ENCODE data around the gene TSR1.

TSR1 gene

DNA sequence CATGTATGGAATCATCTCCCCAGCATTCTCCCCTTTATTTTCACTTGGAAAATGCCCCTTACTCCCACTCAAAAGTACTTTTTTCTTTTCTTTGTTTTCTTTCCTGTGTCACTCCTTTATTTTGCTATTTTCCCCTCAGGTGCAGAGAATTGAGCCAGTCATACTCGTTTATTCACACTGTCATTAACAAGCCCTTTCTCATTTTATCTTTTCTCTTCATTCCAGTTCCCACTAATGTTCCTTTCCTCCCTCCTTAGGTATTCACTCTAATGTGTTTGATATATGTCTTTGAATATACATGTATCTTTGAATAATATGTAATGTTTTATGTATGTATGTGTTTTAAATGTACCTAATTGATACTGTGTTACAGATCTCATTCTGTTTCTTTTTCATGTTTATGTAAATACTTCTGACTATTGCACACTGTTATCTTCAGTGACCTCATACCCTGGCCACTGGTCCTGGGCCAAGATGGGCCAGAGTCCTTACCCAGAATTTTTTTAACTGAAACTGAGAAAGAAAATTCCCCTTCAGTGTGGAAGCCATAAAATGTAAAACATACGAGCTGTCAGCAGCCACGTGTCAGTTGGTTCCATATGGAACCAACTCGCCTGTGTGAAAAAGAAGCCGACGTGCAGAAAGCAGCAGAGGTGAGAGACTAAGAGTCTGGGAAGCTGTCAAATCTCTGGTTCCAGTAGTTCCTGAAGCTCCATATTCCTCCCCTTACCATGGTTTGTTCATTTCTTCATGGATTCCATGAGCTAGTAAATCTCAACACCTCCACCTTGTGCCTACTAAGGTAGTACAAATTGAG lies 26.7 kb downstream of the TSR1 start:
- TF ChIP-seq JUND (IDR thresholded peaks at IDR 0.05; ENCODE audit: low read depth), result no peak
- in situ Hi-C loops (cut with HindIII; ENCODE audit: low pct_unique_long_range_greater_than_20kb, low sequenced_read_pairs), result no loop called here
- DNase-seq (ENCODE audit: low read depth in 1 of 2, low spot score in 1 of 2), result no peak

DNA sequence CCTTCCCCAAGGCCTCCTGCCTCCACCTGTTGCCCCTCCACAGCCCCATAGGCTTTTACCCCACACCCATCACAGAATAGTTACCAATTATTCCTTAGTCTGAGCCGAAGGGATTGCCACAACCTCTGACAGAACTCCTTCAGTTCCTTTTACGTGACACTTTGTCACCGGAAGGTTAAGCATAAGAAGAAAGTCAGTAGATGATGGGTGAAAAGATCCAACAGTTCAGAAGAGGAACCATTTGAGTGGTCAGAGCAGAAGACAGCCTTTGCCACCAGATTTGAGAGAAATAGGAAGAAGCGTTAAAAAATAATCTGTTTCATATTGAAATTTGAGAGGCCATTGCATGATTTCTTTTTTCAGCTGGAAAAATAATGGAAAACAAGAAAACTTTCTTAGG lies 31.3 kb downstream of the TSR1 start:
- in situ Hi-C loops (cut with HindIII; ENCODE audit: low pct_unique_long_range_greater_than_20kb, low sequenced_read_pairs), result no loop called here
- DNase-seq (ENCODE audit: low read depth in 1 of 2, low spot score in 1 of 2), result no peak
- TF ChIP-seq JUND (IDR thresholded peaks at IDR 0.05; ENCODE audit: low read depth), result no peak

DNA sequence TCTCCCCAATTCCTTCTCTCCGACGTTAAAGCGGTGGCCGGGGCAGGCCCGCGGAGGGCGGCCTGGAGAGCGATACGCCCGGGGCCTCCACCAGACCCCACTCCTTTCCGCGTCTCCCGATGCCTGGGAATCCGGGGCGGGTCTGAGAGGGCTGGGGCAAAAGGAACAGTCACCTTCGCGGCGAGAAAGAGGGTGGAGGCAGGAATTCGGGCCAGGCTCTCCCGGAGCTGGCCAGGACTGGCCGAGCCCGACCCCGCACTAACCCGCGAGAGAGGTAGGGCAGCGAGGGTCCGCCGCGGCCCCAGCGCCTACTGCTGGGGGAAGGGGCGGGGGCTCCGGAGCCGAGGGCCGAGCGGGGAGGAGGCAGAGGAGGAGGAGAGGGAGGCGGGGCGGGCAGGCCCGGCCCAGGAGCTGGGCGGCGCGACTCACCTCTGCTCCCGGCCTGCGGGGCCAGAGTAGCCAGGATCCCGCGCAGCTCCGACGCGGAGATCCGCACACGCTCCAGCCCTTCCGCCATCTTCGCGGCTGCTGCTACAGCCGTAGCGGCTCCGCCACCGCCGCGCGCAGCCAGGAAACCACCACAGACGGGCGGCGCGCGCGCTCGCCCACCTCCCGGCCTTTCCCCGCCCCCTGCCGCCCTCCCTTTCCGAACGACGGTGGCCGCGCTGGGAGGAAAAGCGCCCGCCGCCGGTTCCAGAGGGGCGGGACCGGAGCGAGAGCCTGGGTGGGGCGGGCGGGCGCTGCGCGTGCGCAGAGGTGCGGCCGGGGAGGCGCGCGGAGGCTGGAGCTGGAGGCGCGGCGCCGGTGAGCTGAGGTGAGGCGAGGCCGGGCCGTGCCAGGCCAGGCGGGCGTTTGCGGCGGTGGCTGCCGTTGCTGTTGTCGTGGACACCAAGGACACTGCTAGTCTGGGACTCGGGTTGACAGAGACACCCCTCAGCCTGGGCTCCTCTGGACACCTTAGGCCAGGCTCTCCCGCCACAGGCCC lies 32.8 kb downstream of the TSR1 start, which contains the start of the genes SMG6 and SRR:
SMG6 (minus strand) TSS at position 582 of the 985 bp plus-strand sequence; CDS start at position 517, 65 bp downstream.
SRR (plus strand) TSS at position 747 of the 985 bp plus-strand sequence. CDS start 11,611 bp downstream, outside the sequence.
- in situ Hi-C loops (cut with HindIII; ENCODE audit: low pct_unique_long_range_greater_than_20kb, low sequenced_read_pairs), result no loop called here
- DNase-seq (ENCODE audit: low read depth in 1 of 2, low spot score in 1 of 2), result peak; percentile 86 to 91
- TF ChIP-seq JUND (IDR thresholded peaks at IDR 0.05; ENCODE audit: low read depth), result no peak

DNA sequence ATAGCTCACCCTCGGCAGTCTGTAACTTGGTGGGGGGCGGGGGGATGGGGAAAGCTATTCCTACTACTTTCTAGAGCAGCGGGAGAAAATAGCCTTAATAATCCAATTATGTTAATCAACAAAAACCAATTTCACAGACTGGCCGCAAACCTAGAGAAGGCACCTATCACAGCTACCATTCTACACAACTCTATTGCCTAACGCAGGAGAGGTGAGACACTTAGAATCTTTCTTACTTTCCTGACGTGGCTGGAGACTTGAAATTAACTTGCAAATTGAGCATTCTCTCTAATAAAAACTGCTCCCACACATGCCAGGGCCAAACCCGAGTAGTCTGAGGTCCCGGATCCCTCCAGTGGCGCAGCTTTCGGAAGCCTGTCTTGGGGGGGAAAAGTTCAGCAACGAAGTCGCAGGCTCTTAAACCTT lies 33.5 kb downstream of the TSR1 start:
- no peak for DNase-seq (ENCODE audit: low read depth in 1 of 2, low spot score in 1 of 2)
- in situ Hi-C loops (cut with HindIII; ENCODE audit: low pct_unique_long_range_greater_than_20kb, low sequenced_read_pairs), result no loop called here
- TF ChIP-seq JUND (IDR thresholded peaks at IDR 0.05; ENCODE audit: low read depth), result no peak

DNA sequence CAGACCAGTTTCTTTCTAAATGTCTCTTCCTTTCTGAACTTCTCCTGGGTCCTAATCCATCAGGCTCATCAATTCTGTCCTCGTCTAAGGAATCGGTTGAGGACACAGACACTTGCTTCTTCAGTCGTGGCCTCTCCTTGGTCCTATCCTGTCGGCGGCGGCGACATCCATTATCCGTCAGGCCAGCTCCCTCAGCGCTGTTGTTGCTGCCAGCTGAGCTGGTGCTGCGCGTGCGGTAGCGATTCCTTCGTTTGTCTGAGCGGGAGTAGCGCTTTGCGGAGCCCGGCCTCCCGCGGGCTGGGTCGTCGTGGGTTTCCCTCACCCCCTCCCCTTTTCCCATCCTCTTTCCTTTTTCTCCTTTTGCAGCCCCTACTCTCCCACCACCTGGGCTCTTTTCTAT lies 36.5 kb downstream of the TSR1 start:
- in situ Hi-C loops (cut with HindIII; ENCODE audit: low pct_unique_long_range_greater_than_20kb, low sequenced_read_pairs), result no loop called here
- TF ChIP-seq JUND (IDR thresholded peaks at IDR 0.05; ENCODE audit: low read depth), result no peak
- DNase-seq (ENCODE audit: low read depth in 1 of 2, low spot score in 1 of 2), result no peak

DNA sequence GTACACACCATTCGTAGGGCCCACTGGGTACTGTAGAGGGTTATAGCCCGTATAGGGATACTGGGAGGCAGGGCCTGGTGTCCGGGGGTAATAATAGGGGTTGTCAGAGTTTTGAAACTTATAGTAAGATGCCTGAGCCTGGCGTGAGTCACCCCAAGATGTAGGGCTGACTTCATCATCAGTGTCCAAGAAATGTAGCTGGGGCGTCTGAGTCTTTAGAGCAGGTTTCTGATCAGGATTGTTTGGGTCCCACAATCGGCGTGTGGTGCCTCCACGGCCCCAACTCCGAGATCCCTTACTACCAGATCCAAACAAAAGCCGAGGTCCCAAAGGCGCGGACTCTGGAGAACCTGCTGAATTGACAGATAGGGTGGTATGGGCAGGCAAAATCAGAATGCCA lies 37.1 kb downstream of the TSR1 start:
- in situ Hi-C loops (cut with HindIII; ENCODE audit: low pct_unique_long_range_greater_than_20kb, low sequenced_read_pairs), result no loop called here
- TF ChIP-seq JUND (IDR thresholded peaks at IDR 0.05; ENCODE audit: low read depth), result no peak
- no peak for DNase-seq (ENCODE audit: low read depth in 1 of 2, low spot score in 1 of 2)

DNA sequence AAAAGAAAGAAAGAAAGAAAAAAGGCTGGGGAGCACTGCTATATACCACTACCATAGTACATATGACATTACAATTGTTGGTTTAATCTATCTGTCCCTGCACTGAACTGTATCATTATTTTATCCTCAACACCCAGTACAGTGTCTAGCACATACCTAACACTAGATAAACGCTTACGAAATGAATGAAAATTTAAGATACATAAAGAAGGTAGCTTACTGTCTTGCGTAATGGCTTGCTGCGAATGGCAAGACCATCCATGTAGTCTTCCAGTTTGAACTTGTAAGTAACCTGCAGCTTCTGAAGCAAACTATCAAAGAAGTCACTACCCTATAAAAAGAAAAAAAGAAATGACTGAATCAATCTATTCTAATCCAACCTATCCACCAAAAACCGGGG lies 39.2 kb downstream of the TSR1 start:
- DNase-seq (ENCODE audit: low read depth in 1 of 2, low spot score in 1 of 2), result no peak
- TF ChIP-seq JUND (IDR thresholded peaks at IDR 0.05; ENCODE audit: low read depth), result no peak
- in situ Hi-C loops (cut with HindIII; ENCODE audit: low pct_unique_long_range_greater_than_20kb, low sequenced_read_pairs), result no loop called here

DNA sequence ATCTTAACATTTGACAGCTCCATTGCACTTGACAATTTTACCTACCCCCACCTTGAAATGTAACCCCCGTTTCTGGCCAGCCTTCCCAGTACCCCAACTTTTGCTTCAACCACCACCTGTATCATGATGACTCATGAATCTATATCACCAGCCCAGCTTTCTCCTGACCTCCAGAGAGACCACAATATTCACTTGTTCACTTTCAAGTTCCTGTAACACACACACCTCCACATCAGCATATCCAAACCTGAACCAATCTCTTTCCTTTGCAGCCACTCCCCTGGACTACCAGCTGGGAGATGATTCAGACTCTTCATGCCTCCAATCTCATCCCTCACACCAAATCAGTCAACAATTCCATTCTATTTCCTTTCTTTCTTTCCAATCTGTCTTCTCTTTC lies 40.7 kb downstream of the TSR1 start:
- no peak for TF ChIP-seq JUND (IDR thresholded peaks at IDR 0.05; ENCODE audit: low read depth)
- in situ Hi-C loops (cut with HindIII; ENCODE audit: low pct_unique_long_range_greater_than_20kb, low sequenced_read_pairs), result no loop called here
- no peak for DNase-seq (ENCODE audit: low read depth in 1 of 2, low spot score in 1 of 2)

DNA sequence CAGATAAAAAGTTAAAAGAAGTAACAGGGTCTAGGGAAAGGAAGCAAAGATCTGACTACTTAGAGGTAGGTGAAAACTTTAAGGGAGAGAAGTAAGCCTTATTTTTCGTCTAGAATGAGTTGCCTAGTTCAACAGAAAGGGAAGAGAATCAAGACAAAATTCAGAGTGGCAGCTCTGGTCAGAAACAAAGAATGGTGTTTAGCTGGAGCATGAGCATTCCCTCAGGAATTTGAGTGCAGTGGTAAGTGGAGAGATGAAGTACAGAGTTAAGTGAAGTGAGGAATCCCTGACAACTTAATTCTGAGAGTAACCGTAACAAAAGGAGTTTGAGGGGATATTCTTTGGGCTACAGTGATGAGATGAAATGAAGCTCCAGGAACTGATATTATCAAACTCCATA lies 44.2 kb downstream of the TSR1 start:
- DNase-seq (ENCODE audit: low read depth in 1 of 2, low spot score in 1 of 2), result no peak
- in situ Hi-C loops (cut with HindIII; ENCODE audit: low pct_unique_long_range_greater_than_20kb, low sequenced_read_pairs), result no loop called here
- no peak for TF ChIP-seq JUND (IDR thresholded peaks at IDR 0.05; ENCODE audit: low read depth)

DNA sequence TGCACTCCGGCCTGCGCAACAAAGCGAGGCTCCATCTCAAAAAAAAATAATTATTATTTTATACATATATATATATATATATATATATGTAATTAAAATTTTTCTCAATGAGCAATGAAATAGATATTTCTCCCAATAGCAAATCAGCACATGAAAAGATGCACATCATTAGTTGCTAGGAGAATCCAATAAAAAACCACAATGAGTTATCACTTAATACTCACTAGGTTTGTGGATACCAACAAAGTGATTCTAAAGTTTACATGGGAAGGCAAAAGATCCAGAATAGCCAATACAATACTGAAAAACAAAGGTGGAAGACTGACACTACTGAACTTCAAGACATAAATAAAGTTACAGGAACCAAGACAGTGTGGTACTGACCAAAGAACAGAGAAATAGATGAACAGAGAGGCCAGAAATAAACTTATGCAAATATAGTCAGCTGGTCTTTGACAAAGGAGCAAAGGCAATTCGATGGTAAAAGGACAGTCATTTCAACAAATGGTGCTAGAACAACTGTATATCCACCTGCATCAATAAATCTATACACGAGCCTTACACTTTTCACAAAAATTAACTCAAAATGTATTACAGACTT lies 46.3 kb downstream of the TSR1 start:
- in situ Hi-C loops (cut with HindIII; ENCODE audit: low pct_unique_long_range_greater_than_20kb, low sequenced_read_pairs), result no loop called here
- DNase-seq (ENCODE audit: low read depth in 1 of 2, low spot score in 1 of 2), result no peak
- no peak for TF ChIP-seq JUND (IDR thresholded peaks at IDR 0.05; ENCODE audit: low read depth)

DNA sequence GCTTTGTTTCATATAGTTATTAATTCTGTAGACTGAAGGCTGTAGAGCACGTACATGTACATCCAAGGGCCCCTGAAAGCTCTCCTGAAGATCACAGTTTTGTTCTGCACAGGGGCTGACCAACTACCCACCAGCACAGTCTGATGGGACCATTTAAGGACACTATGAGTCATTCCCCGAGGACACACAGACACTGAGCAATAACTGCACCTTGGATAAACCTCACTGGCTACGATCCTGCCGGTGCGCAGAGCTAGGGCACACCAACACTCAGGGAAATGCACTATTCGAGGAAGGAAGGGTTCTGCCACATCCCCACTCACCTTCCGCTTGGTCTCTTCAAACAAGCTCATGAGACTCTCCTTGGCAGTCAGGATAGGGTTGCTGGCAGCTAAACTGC lies 53.0 kb downstream of the TSR1 start:
- no peak for TF ChIP-seq JUND (IDR thresholded peaks at IDR 0.05; ENCODE audit: low read depth)
- no peak for DNase-seq (ENCODE audit: low read depth in 1 of 2, low spot score in 1 of 2)
- in situ Hi-C loops (cut with HindIII; ENCODE audit: low pct_unique_long_range_greater_than_20kb, low sequenced_read_pairs), result no loop called here

DNA sequence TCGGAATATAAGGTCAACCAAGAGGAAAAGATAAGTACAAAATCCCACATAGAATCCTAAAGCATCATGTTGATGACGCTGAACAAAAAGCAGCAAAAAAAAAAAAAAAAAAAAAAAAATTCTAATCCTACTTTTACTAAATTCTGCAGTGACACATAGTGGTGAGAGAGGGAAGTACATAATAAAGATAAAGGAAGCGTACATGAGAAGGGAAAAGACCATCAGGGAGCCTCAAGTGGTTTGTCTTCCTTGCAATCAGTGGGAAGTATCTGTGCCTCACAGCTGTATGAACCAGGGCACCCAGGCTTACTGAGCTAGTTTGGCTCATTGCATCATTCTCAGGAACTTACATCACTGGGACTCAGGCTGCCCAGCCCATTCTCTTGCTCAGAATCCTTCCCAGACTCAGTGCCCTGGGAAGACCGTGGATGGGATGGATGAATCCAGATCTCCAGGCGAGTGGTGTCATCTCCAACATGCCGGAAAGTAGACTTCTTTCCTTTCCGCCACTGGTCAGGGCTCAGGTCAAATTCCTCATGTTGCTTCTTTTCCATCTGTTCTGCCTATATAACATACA lies 53.9 kb downstream of the TSR1 start:
- DNase-seq (ENCODE audit: low read depth in 1 of 2, low spot score in 1 of 2), result peak in 1 of 2 experiments; percentile 43
- in situ Hi-C loops (cut with HindIII; ENCODE audit: low pct_unique_long_range_greater_than_20kb, low sequenced_read_pairs), result no loop called here
- no peak for TF ChIP-seq JUND (IDR thresholded peaks at IDR 0.05; ENCODE audit: low read depth)

Data from T47D (cell line).